NCI-H345 treated with DMSO at 0.1 percent for 48 hours (cell line): ENCODE results near the gene ZNF543.
"Not testable (repeated sequence)": the region's sequence is repeated elsewhere in the genome, so short reads cannot be mapped to it uniquely, and the experiment has no call there.

Experiments
- DNase-seq: peaks from one replicate; lab custom pipeline; 2025; ENCODE audit not compliant: unreplicated experiment; lab: John Stamatoyannopoulos, UW

Gene ZNF543

GRCh38 chr19:57319869-57320179 is 448 bp upstream of the ZNF543 start:
- DNase-seq: no peak

- DNase-seq: no peak
Measured at GRCh38 chr19:57321116-57321515, 844 bp downstream of the ZNF543 start.

GRCh38 chr19:57321751-57322150 is 1.5 kb downstream of the ZNF543 start:
- no peak for DNase-seq

- no peak for DNase-seq
Measured at GRCh38 chr19:57324992-57325391, 4.7 kb downstream of the ZNF543 start.

GRCh38 chr19:57327993-57328392 is 7.7 kb downstream of the ZNF543 start:
- no peak for DNase-seq

- no peak for DNase-seq
Measured at GRCh38 chr19:57334191-57334590, 13.9 kb downstream of the ZNF543 start.

- no peak for DNase-seq
Measured at GRCh38 chr19:57338877-57339276, 18.6 kb downstream of the ZNF543 start.

- DNase-seq: no peak
Measured at GRCh38 chr19:57342582-57342981, 22.3 kb downstream of the ZNF543 start.

GRCh38 chr19:57348136-57348535 is 27.9 kb downstream of the ZNF543 start:
- no peak for DNase-seq

GRCh38 chr19:57350877-57351805 is 30.9 kb downstream of the ZNF543 start, which contains the start of gene ZNF304:
TSS of gene ZNF304 (plus strand) at chr19:57351271. CDS start at chr19:57351665, 394 bp downstream.
- DNase-seq: peak; percentile 82

- no peak for DNase-seq
Measured at GRCh38 chr19:57351867-57352266, 31.6 kb downstream of the ZNF543 start.

GRCh38 chr19:57355916-57356315 is 35.6 kb downstream of the ZNF543 start:
- no peak for DNase-seq

GRCh38 chr19:57357406-57357805 is 37.1 kb downstream of the ZNF543 start:
- no peak for DNase-seq

- no peak for DNase-seq
Measured at GRCh38 chr19:57359300-57359699, 39.0 kb downstream of the ZNF543 start.

- DNase-seq: no peak
Measured at GRCh38 chr19:57362419-57362818, 42.1 kb downstream of the ZNF543 start.

- DNase-seq: peak; percentile 89
Measured at GRCh38 chr19:57362997-57363687, 42.9 kb downstream of the ZNF543 start, which contains the start of the genes TRAPPC2B and ZNF547. TSS of gene TRAPPC2B (plus strand) at chr19:57363551. CDS start at chr19:57364834, 1,283 bp downstream. TSS of gene ZNF547 (plus strand) at chr19:57363551. CDS start at chr19:57368556, 5,005 bp downstream.

- no peak for DNase-seq
Measured at GRCh38 chr19:57363688-57364181, 43.5 kb downstream of the ZNF543 start.

- DNase-seq: no peak
Measured at GRCh38 chr19:57366776-57367175, 46.5 kb downstream of the ZNF543 start.

- DNase-seq: no peak
Measured at GRCh38 chr19:57374179-57374578, 53.9 kb downstream of the ZNF543 start.

- not testable (repeated sequence) for DNase-seq
Measured at GRCh38 chr19:57374647-57375046, 54.4 kb downstream of the ZNF543 start.

GRCh38 chr19:57376151-57376550 is 55.9 kb downstream of the ZNF543 start:
- no peak for DNase-seq
